ENCODE data around the gene DPM3. TPM values are rescaled to one million over a fixed set of nuclear protein-coding genes. Genes with fewer than 3 reads are reported as not detected.

Gene DPM3
- total and polyA plus RNA-seq, 2 of the 13 experiments (the other 11 are each of a cell fraction or from before 2014, with no cell fraction given): 23.2 to 53.4 TPM

GRCh38 chr1:155126556-155127104 is 13.7 kb downstream of the DPM3 start (continued):
- TF ChIP-seq NKX3-1 (CRISPR knock-in tag; IDR thresholded peaks at IDR 0.05): no peak
- TF ChIP-seq TBL1XR1 (IDR thresholded peaks at IDR 0.05; ENCODE audit: borderline replicate concordance, low read length, partially characterized antibody): no peak
- TF ChIP-seq KLF11 (CRISPR knock-in tag; IDR thresholded peaks at IDR 0.05): no peak
- no peak for TF ChIP-seq KAT8 (CRISPR knock-in tag; IDR thresholded peaks at IDR 0.05)
- TF ChIP-seq BRD4 (CRISPR knock-in tag; IDR thresholded peaks at IDR 0.05): peak; percentile 28; the same call in 1 of the 2 replicates
- TF ChIP-seq ATM (IDR thresholded peaks at IDR 0.05; ENCODE audit: borderline replicate concordance): no peak
- TF ChIP-seq ZNF850 (CRISPR knock-in tag; conservative IDR thresholded peaks at IDR 0.05): 0 out of 2 replicates have a peak, but pooled peaks have one; percentile 4
- 0 out of 2 replicates have a peak, but pooled peaks have one; percentile 31 for TF ChIP-seq FIP1L1 (IDR thresholded peaks at IDR 0.05; ENCODE audit: borderline replicate concordance, insufficient read depth, low read depth, low read length)
- TF ChIP-seq ZNF350 (CRISPR knock-in tag; IDR thresholded peaks at IDR 0.05; ENCODE audit: borderline replicate concordance, low read depth): no peak
- TF ChIP-seq RERE (CRISPR knock-in tag; IDR thresholded peaks at IDR 0.05; ENCODE audit: low read depth): no peak
- no peak for TF ChIP-seq MEIS1 (CRISPR knock-in tag; IDR thresholded peaks at IDR 0.05; ENCODE audit: borderline replicate concordance)
- peak; percentile 72 for TF ChIP-seq RBM22 (optimal IDR thresholded peaks at IDR 0.05; ENCODE audit: low read length)
- TF ChIP-seq ZNF496 (CRISPR knock-in tag; IDR thresholded peaks at IDR 0.05; ENCODE audit: insufficient replicate concordance): no peak
- no peak for TF ChIP-seq ZNF720 (CRISPR knock-in tag; IDR thresholded peaks at IDR 0.05)
- no peak for TF ChIP-seq SETDB1 (CRISPR knock-in tag; IDR thresholded peaks at IDR 0.05; ENCODE audit: borderline replicate concordance)
- TF ChIP-seq ZBTB49 (CRISPR knock-in tag; IDR thresholded peaks at IDR 0.05; ENCODE audit: borderline replicate concordance): no peak
- no peak for TF ChIP-seq PCBP1 (IDR thresholded peaks at IDR 0.05; ENCODE audit: borderline replicate concordance, low read depth, low read length)
- TF ChIP-seq ZNF451 (CRISPR knock-in tag; IDR thresholded peaks at IDR 0.05): no peak
- no peak for TF ChIP-seq MTF2 (CRISPR knock-in tag; IDR thresholded peaks at IDR 0.05; ENCODE audit: borderline replicate concordance)
- TF ChIP-seq ZSCAN25 (CRISPR knock-in tag; IDR thresholded peaks at IDR 0.05): no peak
